ENCODE measurements around the gene CAV1.

DNA sequence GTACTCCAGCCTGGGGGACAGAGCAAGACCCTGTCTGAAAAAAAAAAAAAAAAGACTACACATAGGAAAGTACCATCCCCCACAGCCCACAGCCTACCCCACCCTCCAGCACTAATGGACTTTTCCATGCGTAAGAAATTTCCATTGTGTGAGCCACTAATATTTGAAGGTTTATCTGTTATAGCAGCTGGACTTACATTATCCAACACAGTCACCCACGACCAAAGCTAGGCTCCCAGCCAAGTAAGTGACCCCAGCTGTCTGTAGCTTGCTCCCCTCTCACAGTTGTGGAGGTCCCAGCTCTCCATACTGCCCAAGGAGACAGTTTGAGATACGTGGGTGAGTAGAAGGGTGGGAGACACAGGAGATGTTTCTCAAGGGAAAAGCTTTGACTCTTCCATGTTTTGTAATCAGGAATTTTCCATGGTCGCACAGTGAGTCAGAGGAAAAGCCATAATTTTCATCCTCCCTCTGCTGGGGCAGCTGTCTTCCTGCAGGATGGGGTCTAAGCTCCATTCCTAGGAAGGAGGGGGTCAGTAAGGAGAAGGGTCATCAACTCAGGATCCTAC is 57.4 kb downstream of the CAV1 start:
- TF ChIP-seq, protein P1, sequence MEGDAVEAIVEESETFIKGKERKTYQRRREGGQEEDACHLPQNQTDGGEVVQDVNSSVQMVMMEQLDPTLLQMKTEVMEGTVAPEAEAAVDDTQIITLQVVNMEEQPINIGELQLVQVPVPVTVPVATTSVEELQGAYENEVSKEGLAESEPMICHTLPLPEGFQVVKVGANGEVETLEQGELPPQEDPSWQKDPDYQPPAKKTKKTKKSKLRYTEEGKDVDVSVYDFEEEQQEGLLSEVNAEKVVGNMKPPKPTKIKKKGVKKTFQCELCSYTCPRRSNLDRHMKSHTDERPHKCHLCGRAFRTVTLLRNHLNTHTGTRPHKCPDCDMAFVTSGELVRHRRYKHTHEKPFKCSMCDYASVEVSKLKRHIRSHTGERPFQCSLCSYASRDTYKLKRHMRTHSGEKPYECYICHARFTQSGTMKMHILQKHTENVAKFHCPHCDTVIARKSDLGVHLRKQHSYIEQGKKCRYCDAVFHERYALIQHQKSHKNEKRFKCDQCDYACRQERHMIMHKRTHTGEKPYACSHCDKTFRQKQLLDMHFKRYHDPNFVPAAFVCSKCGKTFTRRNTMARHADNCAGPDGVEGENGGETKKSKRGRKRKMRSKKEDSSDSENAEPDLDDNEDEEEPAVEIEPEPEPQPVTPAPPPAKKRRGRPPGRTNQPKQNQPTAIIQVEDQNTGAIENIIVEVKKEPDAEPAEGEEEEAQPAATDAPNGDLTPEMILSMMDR (IDR thresholded peaks at IDR 0.05), result no peak
- TF ChIP-seq POLR2AphosphoS5 (IDR thresholded peaks at IDR 0.05), result no peak
- TF ChIP-seq EP300 (IDR thresholded peaks at IDR 0.05; ENCODE audit: low read depth), result no peak
